ENCODE data around the gene RBMS2. TPM values are rescaled to one million over a fixed set of nuclear protein-coding genes. Genes with fewer than 3 reads are reported as not detected.

Gene RBMS2
- polyA plus RNA-seq, 1 of the 3 experiments (the other 2 are of a cell fraction), result 8.9 TPM

GRCh38 chr12:56568146-56568545 is 46.5 kb downstream of the RBMS2 start:
- no peak overlapping the region for H3K4me2 ChIP-seq
- no peak overlapping the region for H3K27ac ChIP-seq (ENCODE audit: low read depth in 2 of 2, low read length in 1 of 2)
- ChIA-PET CTCF (interaction anchor here (1.2 to 4.5 kb wide), 3 partner anchors 13 to 54 kb away, joined by 3 to 34 read pairs (median 3); no protein-coding TSS in a partner anchor), POLR2A (no interaction called here)
- WGBS (ENCODE audit: low lambda C conversion rate), result 100% methylated on average over 1 of the region's 1 CpG
- no peaks in the 10 kb centered on the region for H3K79me2 ChIP-seq (ENCODE audit: insufficient read depth)
- DNase-seq, result no peak
- H3K27me3 ChIP-seq (ENCODE audit: insufficient read depth), result no peaks in the 10 kb centered on the region
- no peak overlapping the region for H3K9ac ChIP-seq
- H3K36me3 ChIP-seq (replicated peaks in 1 of 2; ENCODE audit: control insufficient read depth in 1 of 2, insufficient read depth in 2 of 2, low read length in 1 of 2), result peaks cover 8 to 23% of the 10 kb centered on the region in 2 experiments
- no peak overlapping the region for H2AFZ ChIP-seq (ENCODE audit: low read depth)
- H4K20me1 ChIP-seq (ENCODE audit: insufficient read depth), result no peaks in the 10 kb centered on the region
- no peaks in the 10 kb centered on the region for H3K9me3 ChIP-seq
- no peak for TF ChIP-seq TCF12 (IDR thresholded peaks at IDR 0.05)
- TF ChIP-seq RAD21 (IDR thresholded peaks at IDR 0.05; ENCODE audit: low read length), result no peak
- no peak for TF ChIP-seq RXRA (IDR thresholded peaks at IDR 0.05; ENCODE audit: borderline replicate concordance, low read depth)
- no peak for TF ChIP-seq TAF1 (IDR thresholded peaks at IDR 0.05; ENCODE audit: borderline replicate concordance, low read depth, low read length)
- TF ChIP-seq NFIC (IDR thresholded peaks at IDR 0.05; ENCODE audit: borderline replicate concordance), result no peak
- no peak for TF ChIP-seq YY1 (IDR thresholded peaks at IDR 0.05; ENCODE audit: low read depth)
- no peak for TF ChIP-seq GABPA (IDR thresholded peaks at IDR 0.05; ENCODE audit: low read depth)
- TF ChIP-seq RCOR1 (IDR thresholded peaks at IDR 0.05; ENCODE audit: low read length), result no peak
- no peak for TF ChIP-seq GATA2 (CRISPR knock-in tag; IDR thresholded peaks at IDR 0.05)
- no peak for TF ChIP-seq FOXM1 (IDR thresholded peaks at IDR 0.05; ENCODE audit: low read depth)
- TF ChIP-seq MXI1 (IDR thresholded peaks at IDR 0.05; ENCODE audit: low read depth, low read length), result no peak
- no peak for TF ChIP-seq FOSL2 (IDR thresholded peaks at IDR 0.05; ENCODE audit: borderline replicate concordance, low read depth)
- TF ChIP-seq EP300 (IDR thresholded peaks at IDR 0.05; ENCODE audit: borderline replicate concordance in 1 of 2, low read depth in 1 of 2, low read length in 1 of 2), result no peak
- H3K9me2 ChIP-seq, result no peaks in the 10 kb centered on the region
- H3K4me3 ChIP-seq (ENCODE audit: low read depth in 2 of 2, low read length in 1 of 2), result no peak overlapping the region
- H3K4me1 ChIP-seq (ENCODE audit: control insufficient read depth in 1 of 2, insufficient read depth in 2 of 2, low read depth in 1 of 2, low read length in 1 of 2), result no peaks in the 10 kb centered on the region
- no peaks in the 10 kb centered on the region for H3F3A ChIP-seq (replicated peaks; ENCODE audit: insufficient read depth)

- DNase-seq, result no peak
- no peak overlapping the region for H3K27ac ChIP-seq (ENCODE audit: low read depth in 2 of 2, low read length in 1 of 2)
- no peaks in the 10 kb centered on the region for H3K27me3 ChIP-seq (ENCODE audit: insufficient read depth)
- H3K4me1 ChIP-seq (ENCODE audit: control insufficient read depth in 1 of 2, insufficient read depth in 2 of 2, low read depth in 1 of 2, low read length in 1 of 2), result 0 out of 4 replicates have a peak, but pooled peaks cover 0 to 5% of the 10 kb centered on the region in 2 experiments
- H3K4me3 ChIP-seq (ENCODE audit: low read depth in 2 of 2, low read length in 1 of 2), result no peak overlapping the region
- H3K4me2 ChIP-seq, result no peak overlapping the region
- H4K20me1 ChIP-seq (ENCODE audit: insufficient read depth), result no peaks in the 10 kb centered on the region
- peaks cover 9% of the 10 kb centered on the region; the same call in 1 of the 2 replicates for H3K79me2 ChIP-seq (ENCODE audit: insufficient read depth)
- peaks cover 12% of the 10 kb centered on the region for H3F3A ChIP-seq (replicated peaks; ENCODE audit: insufficient read depth)
- H3K9me3 ChIP-seq, result no peaks in the 10 kb centered on the region
- ChIA-PET POLR2A (no interaction called here), CTCF (interaction anchor here (1.0 to 4.5 kb wide), 3 partner anchors 13 to 66 kb away, joined by 3 to 34 read pairs (median 6); no protein-coding TSS in a partner anchor)
- H2AFZ ChIP-seq (ENCODE audit: low read depth), result no peak overlapping the region
- H3K36me3 ChIP-seq (replicated peaks in 1 of 2; ENCODE audit: control insufficient read depth in 1 of 2, insufficient read depth in 2 of 2, low read length in 1 of 2), result peaks cover 8 to 23% of the 10 kb centered on the region in 2 experiments
- no peak overlapping the region for H3K9ac ChIP-seq
- WGBS (ENCODE audit: low lambda C conversion rate), result 95% methylated on average over 4 of the region's 4 CpGs
- no peaks in the 10 kb centered on the region for H3K9me2 ChIP-seq
- no peak for TF ChIP-seq IRF3 (IDR thresholded peaks at IDR 0.05; ENCODE audit: low read depth, low read length)
- no peak for TF ChIP-seq ZBTB33 (IDR thresholded peaks at IDR 0.05; ENCODE audit: borderline replicate concordance, low read depth)
- TF ChIP-seq CHD2 (IDR thresholded peaks at IDR 0.05; ENCODE audit: low read length, partially characterized antibody), result no peak
- TF ChIP-seq TAF1 (IDR thresholded peaks at IDR 0.05; ENCODE audit: borderline replicate concordance, low read depth, low read length), result no peak
- no peak for TF ChIP-seq TCF12 (IDR thresholded peaks at IDR 0.05)
- TF ChIP-seq JUND (IDR thresholded peaks at IDR 0.05), result no peak
- no peak for TF ChIP-seq PBX3 (IDR thresholded peaks at IDR 0.05)
- no peak for TF ChIP-seq SIN3A (IDR thresholded peaks at IDR 0.05; ENCODE audit: borderline replicate concordance, low read depth, low read length)
- TF ChIP-seq MXI1 (IDR thresholded peaks at IDR 0.05; ENCODE audit: low read depth, low read length), result no peak
- TF ChIP-seq YY1 (IDR thresholded peaks at IDR 0.05; ENCODE audit: low read depth), result no peak
- TF ChIP-seq FOXJ3 (CRISPR knock-in tag; IDR thresholded peaks at IDR 0.05), result no peak
- no peak for TF ChIP-seq SMC3 (IDR thresholded peaks at IDR 0.05; ENCODE audit: low read depth, low read length)
- no peak for TF ChIP-seq TEAD4 (IDR thresholded peaks at IDR 0.05; ENCODE audit: borderline replicate concordance, insufficient read depth)
- no peak for TF ChIP-seq CTCF (IDR thresholded peaks at IDR 0.05)
These were observed 49.5 kb downstream of the RBMS2 start for GRCh38 chr12:56571121-56571520.
